ENCODE results near the gene MSRB1. TPM values are rescaled to one million over a fixed set of nuclear protein-coding genes. Genes with fewer than 3 reads are reported as not detected.

Gene MSRB1
- total and polyA plus RNA-seq, 2 of the 13 experiments (the other 11 are each of a cell fraction or from before 2014, with no cell fraction given): 32.1 to 75.4 TPM

GRCh38 chr16:1933097-1933661, 9.8 kb downstream of the MSRB1 start:
- Histone ChIP-seq H3K79me2 (ENCODE audit: insufficient read depth, low read length) (peaks cover under 1% of the 10 kb centered on the region), H3K4me1 (ENCODE audit: insufficient read depth, low read length) (peaks cover 83% of the 10 kb centered on the region), H3K27ac (ENCODE audit: extremely low read length, insufficient read depth, low read length) (peak overlapping the region; percentile 5), H3K4me3 (replicated peaks in 1 of 3; ENCODE audit: insufficient read depth in 1 of 3, low read depth in 2 of 3, low read length in 3 of 3) (peak overlapping the region in 2 of 3 experiments; percentile 39 to 58; a peak in 4 of 6 replicates), H3K9ac (ENCODE audit: insufficient read depth, low read depth, low read length) (peak overlapping the region; percentile 46; the same call in 1 of the 2 replicates), H2AFZ (ENCODE audit: low read length) (no peak overlapping the region), H3K9me3 (ENCODE audit: low read length) (no peaks in the 10 kb centered on the region), H4K20me1 (ENCODE audit: insufficient read depth, low read length) (no peaks in the 10 kb centered on the region), H3K36me3 (replicated peaks in 1 of 2; ENCODE audit: control insufficient read depth in 1 of 2, insufficient read depth in 2 of 2, low read length in 2 of 2) (peaks cover 0 to 11% of the 10 kb centered on the region in 2 experiments; a peak in 3 of 5 replicates), H3K4me2 (ENCODE audit: low read depth, low read length) (peak overlapping the region; percentile 68), H3K27me3 (ENCODE audit: control insufficient read depth in 1 of 2, insufficient read depth in 2 of 2, low read length in 2 of 2) (peaks cover 0 to 1% of the 10 kb centered on the region in 2 experiments; a peak in 2 of 5 replicates)
- POLR2A ChIA-PET: interaction anchor here (1.3 to 1.8 kb wide), 4 partner anchors 8 to 106 kb away, joined by 4 to 34 read pairs (median 10); partner anchors contain the start of genes FAHD1, HAGH, MSRB1 and RPS2
- CTCF ChIA-PET (ENCODE audit: low intra/inter-chr PET ratio, low total read pairs): no interaction called here
- DNase-seq (ENCODE audit: low spot score) (no peak), ATAC-seq (peak; percentile 30), FAIRE-seq (no peak)
- intact Hi-C loops (cut with micrococcal nuclease; ENCODE audit: unreplicated experiment) (loop anchor here (2.0 kb wide), 1 partner anchor 70 kb away; no protein-coding TSS in a partner anchor), in situ Hi-C loops (cut with HindIII; ENCODE audit: extremely low pct_ligation_motif_present, low pct_unique_long_range_greater_than_20kb) (no loop called here)
- 33% methylated on average over 7 of the region's 23 CpGs for WGBS (ENCODE audit: low lambda C conversion rate)
- no TSS peak for BruUV-seq (replicated peaks)
- TF ChIP-seq ZNF589 (CRISPR knock-in tag; conservative IDR thresholded peaks at IDR 0.05) (peak; percentile 39; the same call in 1 of the 2 replicates), ZNF326 (CRISPR knock-in tag; IDR thresholded peaks at IDR 0.05; ENCODE audit: borderline replicate concordance) (no peak), MTF2 (CRISPR knock-in tag; IDR thresholded peaks at IDR 0.05; ENCODE audit: borderline replicate concordance) (no peak), ZNF292 (CRISPR knock-in tag; IDR thresholded peaks at IDR 0.05; ENCODE audit: borderline replicate concordance, low read depth) (0 out of 2 replicates have a peak, but pooled peaks have one; percentile 38), ZC3H13 (CRISPR knock-in tag; IDR thresholded peaks at IDR 0.05) (peak; percentile 65; the same call in 1 of the 2 replicates), HINFP (CRISPR knock-in tag; IDR thresholded peaks at IDR 0.05; ENCODE audit: low read depth) (no peak; the same call in 1 of the 2 replicates), ZNF770 (CRISPR knock-in tag; IDR thresholded peaks at IDR 0.05) (peak; percentile 20; the same call in 1 of the 2 replicates), SOX13 (IDR thresholded peaks at IDR 0.05) (no peak), SOX13 (CRISPR knock-in tag; conservative IDR thresholded peaks at IDR 0.05 in 1 of 2, IDR thresholded peaks at IDR 0.05 in 1 of 2) (no peak), RBM39 (IDR thresholded peaks at IDR 0.05; ENCODE audit: low read depth, low read length, poor library complexity, severe bottlenecking) (no peak), DR1 (CRISPR knock-in tag; IDR thresholded peaks at IDR 0.05) (no peak), MTA3 (CRISPR knock-in tag; IDR thresholded peaks at IDR 0.05) (no peak), CREM (IDR thresholded peaks at IDR 0.05) (no peak), CREM (CRISPR knock-in tag; IDR thresholded peaks at IDR 0.05) (no peak)
- TF ChIP-seq, protein P1, sequence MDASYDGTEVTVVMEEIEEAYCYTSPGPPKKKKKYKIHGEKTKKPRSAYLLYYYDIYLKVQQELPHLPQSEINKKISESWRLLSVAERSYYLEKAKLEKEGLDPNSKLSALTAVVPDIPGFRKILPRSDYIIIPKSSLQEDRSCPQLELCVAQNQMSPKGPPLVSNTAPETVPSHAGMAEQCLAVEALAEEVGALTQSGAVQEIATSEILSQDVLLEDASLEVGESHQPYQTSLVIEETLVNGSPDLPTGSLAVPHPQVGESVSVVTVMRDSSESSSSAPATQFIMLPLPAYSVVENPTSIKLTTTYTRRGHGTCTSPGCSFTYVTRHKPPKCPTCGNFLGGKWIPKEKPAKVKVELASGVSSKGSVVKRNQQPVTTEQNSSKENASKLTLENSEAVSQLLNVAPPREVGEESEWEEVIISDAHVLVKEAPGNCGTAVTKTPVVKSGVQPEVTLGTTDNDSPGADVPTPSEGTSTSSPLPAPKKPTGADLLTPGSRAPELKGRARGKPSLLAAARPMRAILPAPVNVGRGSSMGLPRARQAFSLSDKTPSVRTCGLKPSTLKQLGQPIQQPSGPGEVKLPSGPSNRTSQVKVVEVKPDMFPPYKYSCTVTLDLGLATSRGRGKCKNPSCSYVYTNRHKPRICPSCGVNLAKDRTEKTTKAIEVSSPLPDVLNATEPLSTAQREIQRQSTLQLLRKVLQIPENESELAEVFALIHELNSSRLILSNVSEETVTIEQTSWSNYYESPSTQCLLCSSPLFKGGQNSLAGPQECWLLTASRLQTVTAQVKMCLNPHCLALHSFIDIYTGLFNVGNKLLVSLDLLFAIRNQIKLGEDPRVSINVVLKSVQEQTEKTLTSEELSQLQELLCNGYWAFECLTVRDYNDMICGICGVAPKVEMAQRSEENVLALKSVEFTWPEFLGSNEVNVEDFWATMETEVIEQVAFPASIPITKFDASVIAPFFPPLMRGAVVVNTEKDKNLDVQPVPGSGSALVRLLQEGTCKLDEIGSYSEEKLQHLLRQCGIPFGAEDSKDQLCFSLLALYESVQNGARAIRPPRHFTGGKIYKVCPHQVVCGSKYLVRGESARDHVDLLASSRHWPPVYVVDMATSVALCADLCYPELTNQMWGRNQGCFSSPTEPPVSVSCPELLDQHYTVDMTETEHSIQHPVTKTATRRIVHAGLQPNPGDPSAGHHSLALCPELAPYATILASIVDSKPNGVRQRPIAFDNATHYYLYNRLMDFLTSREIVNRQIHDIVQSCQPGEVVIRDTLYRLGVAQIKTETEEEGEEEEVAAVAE (CRISPR knock-in tag; IDR thresholded peaks at IDR 0.05; ENCODE audit: borderline replicate concordance): no peak

All from HepG2 (cell line).